Right lobe of liver (tissue), 6 donors: ENCODE measurements around the gene PDIA3. TPM values are rescaled to one million over a fixed set of nuclear protein-coding genes. Genes with fewer than 3 reads are reported as not detected.
A peak's percentile ranks its signal among the peaks of the same experiment; 100 is the strongest.
"Not testable (repeated sequence)": the region's sequence is repeated elsewhere in the genome, so short reads cannot be mapped to it uniquely, and the experiment has no call there.

Experiments
- ATAC-seq, 4 donors: fragments of 200-7000 bp; cut with Tn5 transposase; one replicate each; pipeline ENCODE4 v1.9.1; 2020; ENCODE audit warnings: mild to moderate bottlenecking in 4 of 4, moderate library complexity in 4 of 4
- DNase-seq, 3 donors: peaks; one replicate each; pipeline ENCODE4 v3.0.0-alpha.2; 2020
- H3K27ac ChIP-seq, 3 donors: fragments of 200-600 bp; one replicate each; pipeline ENCODE4 v1.8.0; 2022
- H3K27me3 ChIP-seq, 2 donors: fragments of 200-600 bp; one replicate each; pipeline ENCODE4 v1.8.0; 2022
- H3K36me3 ChIP-seq, 4 donors: fragments of 200-600 bp; sonication (generic) in 1 of 4; one replicate each; pipeline versions ENCODE4 v1.5.1 to v1.8.0; 2017 to 2022; ENCODE audit warnings: control low read depth in 1 of 4
- H3K4me1 ChIP-seq, 4 donors: fragments of 200-600 bp; sonication (generic) in 1 of 4; one replicate each; pipeline versions ENCODE4 v1.5.1 to v1.8.0; 2017 to 2022; ENCODE audit warnings: control low read depth in 1 of 4
- H3K4me3 ChIP-seq, 3 donors: fragments of 200-600 bp; one replicate each; pipeline ENCODE4 v1.8.0; 2022
- H3K9me3 ChIP-seq, 4 donors: fragments of 200-600 bp; sonication (generic) in 1 of 4; one replicate each; pipeline versions ENCODE4 v1.5.1 to v1.8.0; 2017 to 2022; ENCODE audit warnings: control low read depth in 1 of 4
- POLR2A ChIP-seq: fragments of 450-650 bp; IDR thresholded peaks from one replicate; pipeline ENCODE4 v1.6.1; 2017; ENCODE audit warnings: antibody characterized with exemption, mild to moderate bottlenecking
- WGBS: methylation state at CpG from one replicate; pipeline ENCODE4 v1.1.6; 2018; ENCODE audit warnings: low coverage, low lambda C conversion rate; ENCODE audit not compliant: insufficient coverage; ENCODE audit errors: missing lambda C conversion rate; 5-methylcytosine and 5-hydroxymethylcytosine counted together
- intact Hi-C, 2 donors: fragments of 100-400 bp; cut with DNase I; formaldehyde crosslinking; loops; one replicate each; pipeline versions ENCODE4 v1.11.2 to v1.14.1; 2022
- total RNA-seq, 6 experiments: library from RNA; depleted of rRNA in 2 of 6; stranded (reverse); fragments of >200 nt in 2 of 6; fragmentation: NEBNext Ultra II Directional in 3 of 6; extraction: Animal tissue kit (Norgen Biotek cat#: 25700) in 3 of 6; gene quantifications; one replicate each; pipeline versions ENCODE4 v1.1.0 to v1.2.4, GENCODE V29; 2016 to 2023
- TF ChIP-seq, protein P1 (sequence below), 4 donors: fragments of 200-600 bp in 3 of 4; fragments of 450-650 bp in 1 of 4; IDR thresholded peaks; one replicate each; pipeline versions ENCODE4 v1.5.1 to v1.8.0; 2016 to 2022; ENCODE audit warnings: antibody characterized with exemption in 4 of 4, mild to moderate bottlenecking in 2 of 4
- donor health status: DM: no; HTN: yes; CAD: no.
- donor health status: DM: no; HTN: no; CAD: no.
- donor health status: DM: no; HTN: no; CAD: no.
- donor health status: DM: no; HTN: yes; CAD: no.
- donor health status: DM: no; HTN: yes; CAD: no.

PDIA3 gene
- total RNA-seq, 6 experiments from 2014 or later: 203 to 511 (median 317) TPM

- WGBS: 79% methylated on average over 6 of the region's 6 CpGs
- H3K9me3 ChIP-seq: no peaks in the 10 kb centered on the region
- TF ChIP-seq, protein P1, sequence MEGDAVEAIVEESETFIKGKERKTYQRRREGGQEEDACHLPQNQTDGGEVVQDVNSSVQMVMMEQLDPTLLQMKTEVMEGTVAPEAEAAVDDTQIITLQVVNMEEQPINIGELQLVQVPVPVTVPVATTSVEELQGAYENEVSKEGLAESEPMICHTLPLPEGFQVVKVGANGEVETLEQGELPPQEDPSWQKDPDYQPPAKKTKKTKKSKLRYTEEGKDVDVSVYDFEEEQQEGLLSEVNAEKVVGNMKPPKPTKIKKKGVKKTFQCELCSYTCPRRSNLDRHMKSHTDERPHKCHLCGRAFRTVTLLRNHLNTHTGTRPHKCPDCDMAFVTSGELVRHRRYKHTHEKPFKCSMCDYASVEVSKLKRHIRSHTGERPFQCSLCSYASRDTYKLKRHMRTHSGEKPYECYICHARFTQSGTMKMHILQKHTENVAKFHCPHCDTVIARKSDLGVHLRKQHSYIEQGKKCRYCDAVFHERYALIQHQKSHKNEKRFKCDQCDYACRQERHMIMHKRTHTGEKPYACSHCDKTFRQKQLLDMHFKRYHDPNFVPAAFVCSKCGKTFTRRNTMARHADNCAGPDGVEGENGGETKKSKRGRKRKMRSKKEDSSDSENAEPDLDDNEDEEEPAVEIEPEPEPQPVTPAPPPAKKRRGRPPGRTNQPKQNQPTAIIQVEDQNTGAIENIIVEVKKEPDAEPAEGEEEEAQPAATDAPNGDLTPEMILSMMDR (IDR thresholded peaks at IDR 0.05): no peak
- no peak for TF ChIP-seq POLR2A
- H3K4me3 ChIP-seq: no peak overlapping the region
- H3K27ac ChIP-seq: no peak overlapping the region
- no peak for ATAC-seq
- H3K36me3 ChIP-seq: no peaks in the 10 kb centered on the region
- DNase-seq: no peak
- no peaks in the 10 kb centered on the region for H3K4me1 ChIP-seq
- intact Hi-C loops: no loop called here
- H3K27me3 ChIP-seq: no peaks in the 10 kb centered on the region
Measured at GRCh38 chr15:43735416-43735815, 10.8 kb upstream of the PDIA3 start.

DNA sequence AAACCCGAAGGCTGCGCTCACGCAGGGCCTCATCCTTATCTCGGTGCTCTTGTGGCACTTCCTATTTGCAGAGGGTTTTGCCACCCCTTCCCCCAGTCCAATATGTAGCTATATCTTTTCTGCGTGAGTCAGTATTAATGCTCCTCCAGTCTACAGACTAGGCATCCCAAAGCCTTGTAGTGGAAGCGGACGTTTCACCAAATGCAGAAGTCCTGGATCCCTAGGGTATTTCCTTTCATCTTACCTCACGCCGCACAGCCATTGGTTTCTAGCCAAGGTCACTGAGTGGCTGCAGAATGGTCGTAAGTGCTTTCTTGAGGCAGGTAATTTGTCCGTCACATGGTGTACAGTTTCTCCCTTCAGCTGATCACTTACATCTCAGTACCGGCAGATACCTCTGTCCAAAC, 668 bp downstream of the PDIA3 start:
- 0% methylated on average over 12 of the region's 12 CpGs for WGBS
- not testable (repeated sequence) for H3K9me3 ChIP-seq, DNase-seq

GRCh38 chr15:43748376-43748775, 2.1 kb downstream of the PDIA3 start:
- DNase-seq (no peak), ATAC-seq (no peak)
- H3K9me3 ChIP-seq: no peaks in the 10 kb centered on the region
- peaks cover 0 to under 1% (median 0%) of the 10 kb centered on the region in 4 donors for H3K36me3 ChIP-seq
- H3K27ac ChIP-seq: peak overlapping the region in 1 of 3 donors; percentile 13
- TF ChIP-seq, protein P1 (IDR thresholded peaks at IDR 0.05): no peak
- no peak for TF ChIP-seq POLR2A
- H3K4me1 ChIP-seq: peaks cover 0 to 41% (median 15%) of the 10 kb centered on the region in 4 donors
- 29% methylated on average over 3 of the region's 3 CpGs for WGBS
- H3K27me3 ChIP-seq: no peaks in the 10 kb centered on the region
- intact Hi-C loops: no loop called here
- H3K4me3 ChIP-seq: peak overlapping the region; percentile 75 to 86 (median 84)

More for the DNA sequence above, 668 bp downstream of the PDIA3 start:
- H3K27me3 ChIP-seq, H3K36me3 ChIP-seq, intact Hi-C loops: not testable (repeated sequence)
- Histone ChIP-seq H3K4me1 (peaks cover 0 to 39% (median 12%) of the 10 kb centered on the region in 4 donors), H3K27ac (peak overlapping the region; percentile 86 to 89 (median 88)), H3K4me3 (peak overlapping the region; percentile 75 to 86 (median 84))
- peak; percentile 15 to 47 (median 37) for ATAC-seq

DNA sequence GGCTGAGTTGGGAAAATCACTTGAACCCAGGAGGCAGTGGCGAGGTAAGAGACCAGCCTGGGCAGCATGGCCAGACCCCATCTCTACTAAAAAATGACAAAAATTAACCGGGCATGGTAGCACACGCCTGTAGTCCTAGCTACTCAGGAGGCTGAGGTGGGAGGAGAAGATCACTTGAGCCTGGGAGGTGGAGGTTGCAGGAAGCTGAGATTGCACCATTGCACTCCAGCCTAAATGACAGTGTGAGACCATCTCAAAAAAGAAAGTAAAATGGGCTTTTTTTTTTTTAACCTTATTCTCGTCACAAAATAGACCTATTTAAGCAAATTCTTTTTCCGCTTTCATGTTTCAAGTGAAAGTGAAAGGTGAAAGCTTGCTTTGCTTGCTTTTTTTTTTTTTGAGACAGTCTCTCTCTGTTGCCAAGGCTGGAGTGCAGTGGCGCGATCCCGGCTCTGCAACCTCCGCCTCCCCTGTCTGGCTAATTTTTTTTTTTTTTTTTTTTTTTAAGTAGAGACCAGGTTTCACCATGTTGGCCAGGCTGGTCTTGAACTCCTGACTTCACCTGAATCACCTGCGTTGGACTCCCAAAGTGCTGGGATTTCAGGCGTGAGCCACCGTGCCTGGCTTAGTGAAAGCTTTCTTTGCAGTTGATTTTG, 3.6 kb downstream of the PDIA3 start:
- H3K4me3 ChIP-seq: peak overlapping the region; percentile 27 to 38 (median 36)
- ATAC-seq (peak; percentile 2 to 34 (median 18)), DNase-seq (peak in 2 of 3 donors; percentile 35 to 60)
- intact Hi-C loops: no loop called here
- 9% methylated on average over 12 of the region's 12 CpGs for WGBS
- H3K36me3 ChIP-seq: peaks cover 4 to 15% (median 9%) of the 10 kb centered on the region in 4 donors
- peak overlapping the region in 2 of 3 donors; percentile 30 to 39 for H3K27ac ChIP-seq
- H3K9me3 ChIP-seq: no peaks in the 10 kb centered on the region
- TF ChIP-seq POLR2A: no peak
- H3K4me1 ChIP-seq: peaks cover 0 to 41% (median 15%) of the 10 kb centered on the region in 4 donors
- H3K27me3 ChIP-seq: no peaks in the 10 kb centered on the region

- peaks cover 4 to 34% (median 20%) of the 10 kb centered on the region in 4 donors for H3K36me3 ChIP-seq
Measured at GRCh38 chr15:43751885-43752284, 5.6 kb downstream of the PDIA3 start.

More at GRCh38 chr15:43751885-43752284, 5.6 kb downstream of the PDIA3 start:
- no peak for DNase-seq
- Histone ChIP-seq H3K4me1 (peaks cover 0 to 41% (median 15%) of the 10 kb centered on the region in 4 donors), H3K9me3 (no peaks in the 10 kb centered on the region), H3K4me3 (no peak overlapping the region), H3K27ac (no peak overlapping the region), H3K27me3 (no peaks in the 10 kb centered on the region)
- no peak for TF ChIP-seq POLR2A
- TF ChIP-seq, protein P1 (IDR thresholded peaks at IDR 0.05): no peak
- no peak for ATAC-seq
- WGBS: 74% methylated on average over 6 of the region's 6 CpGs
- intact Hi-C loops: no loop called here
